GM21526 (cell line): ENCODE measurements around the gene TEX55.
"Not testable (repeated sequence)": the region's sequence is repeated elsewhere in the genome, so short reads cannot be mapped to it uniquely, and the experiment has no call there.

Source experiments
- ATAC-seq: cut with Tn5 transposase; IDR thresholded peaks from one replicate; pipeline ENCODE4 v1.9.1; 2021; ENCODE audit warnings: moderate library complexity; ENCODE audit not compliant: unreplicated experiment, low FRiP score

Gene TEX55

DNA sequence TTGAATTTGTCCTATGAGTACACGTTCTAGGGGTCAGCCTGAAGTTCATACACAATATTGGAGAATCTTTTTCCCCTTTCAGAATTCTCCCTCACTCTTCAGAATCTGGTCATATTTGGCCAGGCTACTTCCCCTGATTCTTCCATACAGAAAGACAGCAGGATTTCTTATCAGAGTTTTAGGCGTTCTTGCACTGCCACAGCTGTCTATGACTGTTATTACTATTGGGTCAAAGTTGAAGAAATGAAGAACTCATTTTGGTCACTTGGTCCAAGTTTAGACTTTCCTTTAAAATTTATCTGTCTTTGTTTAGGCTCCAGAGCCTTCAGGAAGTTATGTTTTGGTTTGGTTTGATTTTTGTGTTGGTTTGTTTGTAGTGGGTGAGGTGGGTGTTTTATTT lies 12.0 kb downstream of the TEX55 start:
- ATAC-seq: no peak

DNA sequence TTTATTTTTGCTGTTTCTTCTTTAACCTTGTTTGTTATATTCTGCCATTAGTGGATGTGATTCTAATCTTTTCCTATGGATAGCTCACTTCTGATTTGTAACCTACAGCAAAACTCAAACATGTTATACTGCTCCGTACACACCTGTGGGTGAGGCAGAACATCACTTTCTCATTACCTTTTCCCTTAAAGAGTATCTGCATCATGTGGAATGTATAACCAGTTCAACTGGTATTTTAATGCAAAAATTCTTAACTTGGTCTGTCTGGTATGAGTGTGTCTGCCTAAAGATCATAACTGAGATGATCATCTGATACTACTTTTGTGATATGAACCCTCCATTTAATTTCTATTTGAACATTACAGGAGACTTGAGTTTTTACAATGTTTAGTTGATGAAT lies 14.4 kb downstream of the TEX55 start:
- no peak for ATAC-seq

DNA sequence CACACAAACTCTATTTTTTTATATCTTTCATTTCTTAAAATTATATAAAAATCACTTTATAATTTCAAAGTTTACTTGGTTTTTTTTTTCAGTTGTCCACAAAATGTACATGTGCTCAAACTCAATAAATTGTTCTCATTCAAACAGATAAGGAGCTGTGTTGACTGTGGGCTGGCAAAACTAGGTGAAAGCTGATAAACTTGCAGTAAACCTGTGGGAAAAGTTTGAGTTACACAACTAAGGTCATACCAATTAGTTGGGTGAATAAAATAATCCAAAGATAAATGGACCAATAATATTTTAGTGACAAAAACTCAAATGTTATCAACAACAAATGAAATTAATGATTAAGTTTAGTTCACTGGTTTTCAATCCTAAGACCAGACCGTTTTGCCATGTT lies 14.8 kb downstream of the TEX55 start:
- ATAC-seq: no peak

DNA sequence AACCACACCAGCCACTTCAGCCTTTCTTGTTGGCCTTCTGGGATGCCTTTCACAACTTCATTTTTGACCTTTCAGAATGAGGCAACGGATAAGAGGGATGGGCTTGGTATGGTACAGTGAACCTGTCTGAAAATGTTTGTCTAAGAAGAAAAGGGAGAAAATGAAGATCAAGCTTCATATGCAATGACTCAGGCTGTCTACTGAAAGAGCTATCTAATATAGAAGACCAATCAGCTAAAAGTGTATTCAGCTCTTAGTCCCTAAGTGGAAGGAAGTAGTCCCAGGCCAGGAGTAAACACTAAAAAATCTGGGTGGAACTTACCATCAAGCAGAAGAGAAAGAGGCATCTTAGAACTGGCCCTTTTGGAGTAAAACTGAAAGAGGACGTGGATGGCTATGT lies 15.3 kb downstream of the TEX55 start:
- ATAC-seq: no peak

DNA sequence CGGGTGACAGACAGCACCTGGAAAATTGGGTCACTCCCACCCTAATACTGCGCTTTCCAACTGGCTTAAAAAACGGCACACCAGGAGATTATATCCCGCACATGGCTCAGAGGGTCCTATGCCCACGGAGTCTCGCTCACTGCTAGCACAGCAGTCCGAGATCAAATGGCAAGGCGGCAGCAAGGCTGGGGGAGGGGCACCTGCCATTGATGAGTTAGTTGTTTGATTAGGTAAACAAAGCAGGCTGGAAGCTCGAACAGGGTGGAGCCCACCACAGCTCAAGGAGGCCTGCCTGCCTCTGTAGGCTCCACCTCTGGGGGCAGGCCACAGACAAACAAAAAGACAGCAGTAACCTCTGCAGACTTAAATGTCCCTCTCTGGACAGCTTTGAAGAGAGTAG lies 18.8 kb downstream of the TEX55 start:
- not testable (repeated sequence) for ATAC-seq

DNA sequence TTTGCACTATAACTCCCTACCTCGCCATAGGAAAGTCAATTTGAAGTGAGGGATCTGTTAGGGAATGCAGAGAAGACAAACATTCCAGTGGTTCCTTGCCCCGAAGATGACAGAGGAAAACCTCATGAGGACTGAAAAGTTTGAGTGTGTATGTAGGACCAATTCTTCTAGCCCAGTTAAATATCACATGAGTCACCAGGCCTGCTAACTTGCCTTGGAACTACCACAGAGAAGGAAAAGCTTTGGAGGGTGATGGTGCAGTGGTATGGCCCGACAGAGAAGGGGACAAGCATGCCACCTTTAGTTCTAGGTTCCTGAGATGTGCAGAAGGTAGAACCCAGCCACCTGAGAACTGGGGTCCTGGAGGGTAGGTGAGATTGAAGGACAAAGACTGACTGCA lies 24.9 kb downstream of the TEX55 start:
- ATAC-seq: no peak

DNA sequence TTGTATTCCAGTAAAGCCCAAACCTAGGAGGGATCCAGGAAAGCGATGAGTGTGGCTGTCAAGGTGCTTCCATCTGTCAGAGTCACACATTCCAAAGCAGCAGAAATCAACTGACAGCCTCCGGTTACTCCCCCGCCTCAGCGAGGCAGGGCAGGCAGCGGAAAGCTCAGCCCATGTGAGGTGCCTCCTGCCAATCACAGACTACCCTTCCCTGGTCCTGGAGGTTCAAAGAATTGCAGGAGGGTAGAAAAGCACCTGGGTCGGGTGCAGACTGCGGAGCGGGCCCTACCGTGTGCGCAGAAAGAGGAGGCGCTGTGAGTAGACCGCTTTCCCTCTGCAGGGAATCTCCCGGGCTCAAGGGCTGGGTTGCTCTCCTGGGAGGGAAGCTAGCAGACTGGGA lies 27.4 kb downstream of the TEX55 start, which contains the start of gene UPK1B:
Gene UPK1B, plus strand, starts transcription at position 274 of the 400 bp plus-strand sequence. CDS start 13,144 bp downstream, outside the sequence.
- no peak for ATAC-seq

DNA sequence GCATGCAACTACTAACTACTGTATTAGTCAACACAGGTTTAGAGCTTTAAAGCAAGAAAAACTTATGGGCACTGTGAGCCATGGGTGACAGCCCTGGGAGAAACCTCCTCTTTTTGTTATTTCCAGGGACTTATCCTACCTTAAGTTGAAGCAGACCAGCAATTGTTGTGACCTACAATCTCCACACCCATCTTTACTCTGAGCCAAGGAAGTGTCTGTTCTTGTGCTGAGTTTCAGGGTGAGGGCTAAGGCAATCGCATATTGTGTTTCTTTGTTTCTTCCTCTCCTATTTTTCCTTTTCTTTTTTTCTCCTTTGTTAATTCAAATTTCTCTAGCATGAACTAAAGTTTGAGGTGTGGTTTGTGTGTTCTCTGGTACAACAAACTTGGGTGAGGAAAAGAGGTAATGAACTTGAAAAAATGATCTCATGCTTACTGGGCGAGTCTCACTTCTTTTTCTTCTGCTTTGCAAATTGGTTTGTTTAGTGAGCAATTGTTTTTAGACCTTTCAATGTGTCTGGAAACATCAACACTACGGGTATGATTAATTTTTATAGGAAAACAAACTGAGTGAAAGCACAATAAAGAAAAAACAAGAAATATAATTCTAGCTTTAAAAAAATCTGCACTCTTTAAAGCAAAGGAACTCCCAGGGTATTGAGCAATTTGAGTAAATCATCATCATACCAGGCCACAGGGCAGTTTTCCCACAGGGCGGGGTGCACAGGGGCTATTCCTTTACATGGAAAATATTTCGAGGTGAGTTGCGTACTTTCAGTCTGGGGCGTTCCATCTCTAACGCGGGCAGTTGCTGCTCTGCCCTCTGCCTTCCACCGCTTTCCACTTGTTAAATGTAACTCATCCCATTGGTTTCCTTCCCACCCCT lies 30.1 kb downstream of the TEX55 start:
- no peak for ATAC-seq

DNA sequence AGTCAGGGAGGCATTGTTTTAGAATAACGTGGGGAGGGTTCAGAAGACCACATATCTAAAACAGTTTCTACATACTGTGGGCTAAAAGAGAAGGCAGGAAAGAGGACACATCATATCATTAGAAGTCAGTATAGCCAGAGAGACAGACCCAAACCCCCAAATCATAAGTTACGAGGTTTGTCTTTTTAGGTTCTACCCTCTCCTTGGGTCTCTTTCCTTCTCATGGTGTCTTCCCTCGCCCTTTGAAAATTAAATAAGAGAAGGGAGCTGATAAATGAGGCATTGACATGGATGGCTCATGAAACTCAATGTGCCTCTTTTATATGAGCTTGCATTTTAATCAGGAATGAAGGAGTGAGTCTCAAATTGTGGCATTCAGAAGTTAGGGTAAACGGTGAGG lies 30.8 kb downstream of the TEX55 start:
- ATAC-seq: no peak

DNA sequence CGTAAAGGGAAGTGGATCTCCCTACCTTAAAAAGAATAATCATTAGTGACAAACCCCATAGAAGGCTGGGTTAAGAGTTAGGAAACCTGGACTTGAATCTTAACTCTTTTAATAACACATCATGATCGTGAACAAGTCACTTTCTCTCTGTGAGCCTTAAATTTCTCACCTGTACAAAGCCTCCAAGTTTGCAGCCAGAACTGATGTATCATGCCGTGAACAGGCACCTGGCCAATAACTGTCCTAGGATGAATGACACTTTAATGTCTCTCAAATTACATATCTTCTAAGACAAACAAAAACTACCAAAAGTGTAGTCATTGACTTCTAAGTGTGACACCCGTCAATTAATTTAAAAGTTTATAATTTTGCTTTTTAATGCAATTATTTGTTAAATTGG lies 31.4 kb downstream of the TEX55 start:
- no peak for ATAC-seq

DNA sequence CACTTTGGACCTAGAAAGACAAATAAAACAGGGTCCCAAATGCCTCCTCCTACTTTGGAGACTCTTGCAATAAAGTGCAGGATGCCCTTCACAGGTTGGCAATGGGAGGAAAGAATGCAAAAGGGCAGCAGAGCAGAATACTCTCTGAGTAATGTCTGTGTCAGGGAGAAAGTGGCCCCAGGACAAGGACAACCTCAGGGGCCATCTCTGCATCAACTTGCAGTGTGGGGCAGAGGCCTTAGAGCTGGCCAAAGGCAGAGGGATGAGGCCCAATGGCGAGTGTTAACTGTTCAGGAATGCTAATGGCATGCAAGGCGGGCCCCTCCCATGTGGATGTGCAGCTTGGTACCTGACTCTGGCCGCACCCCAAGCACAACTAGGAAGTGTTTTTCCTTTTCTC lies 35.8 kb downstream of the TEX55 start:
- no peak for ATAC-seq

DNA sequence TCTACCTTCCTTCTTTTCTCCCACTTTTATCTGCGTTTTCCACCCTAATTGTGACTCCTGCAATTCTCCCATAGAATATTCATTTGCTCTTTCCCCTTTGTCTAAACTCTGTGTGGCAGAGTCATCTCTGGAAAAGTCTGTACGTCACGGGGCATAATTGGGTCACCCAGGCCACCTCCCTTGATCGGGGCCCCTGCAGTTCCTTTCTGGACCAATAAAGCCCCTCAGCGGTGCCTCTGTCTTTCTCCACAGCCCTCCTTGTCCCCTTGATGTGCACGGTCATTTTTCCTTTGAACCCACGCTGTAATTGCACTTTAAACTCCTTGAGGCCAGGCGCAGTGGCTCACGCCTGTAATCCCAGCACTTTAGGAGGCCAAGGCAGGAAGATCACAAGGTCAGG lies 38.1 kb downstream of the TEX55 start:
- ATAC-seq: no peak

DNA sequence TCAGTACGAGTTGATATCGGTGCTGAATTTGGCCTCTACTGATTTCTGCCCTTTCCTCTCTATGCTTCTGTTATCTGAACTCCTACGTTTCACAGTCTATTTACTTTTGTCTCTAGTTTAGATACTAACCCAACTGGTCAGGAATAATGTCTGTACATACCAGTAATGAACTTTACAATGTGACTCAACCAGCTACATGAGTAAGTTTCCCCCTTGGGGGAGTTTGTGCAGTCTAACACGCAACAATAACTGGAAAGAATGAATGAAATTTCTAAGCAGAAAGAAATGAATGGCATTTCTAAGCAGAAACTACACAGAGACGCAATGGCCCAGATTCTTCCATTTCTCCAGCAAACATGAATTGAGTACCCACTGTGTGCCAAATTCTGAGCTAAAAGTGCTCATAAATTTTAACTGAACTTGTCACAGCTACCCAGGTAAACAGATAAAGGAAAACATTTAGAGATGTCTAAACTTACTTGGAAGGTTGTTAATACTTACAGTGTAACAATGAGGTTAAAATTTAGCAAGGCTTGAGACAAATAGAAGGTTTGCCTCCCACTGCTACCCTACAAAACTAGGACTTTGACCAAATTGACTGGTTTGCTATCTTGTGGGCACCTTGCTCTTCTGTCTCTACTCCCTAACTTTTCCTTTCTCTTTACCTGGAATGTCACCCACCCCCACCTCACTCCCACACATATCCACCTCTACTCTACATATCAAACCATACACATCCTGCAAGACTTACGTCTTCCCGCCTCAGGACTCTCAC lies 39.0 kb downstream of the TEX55 start:
- ATAC-seq: no peak

DNA sequence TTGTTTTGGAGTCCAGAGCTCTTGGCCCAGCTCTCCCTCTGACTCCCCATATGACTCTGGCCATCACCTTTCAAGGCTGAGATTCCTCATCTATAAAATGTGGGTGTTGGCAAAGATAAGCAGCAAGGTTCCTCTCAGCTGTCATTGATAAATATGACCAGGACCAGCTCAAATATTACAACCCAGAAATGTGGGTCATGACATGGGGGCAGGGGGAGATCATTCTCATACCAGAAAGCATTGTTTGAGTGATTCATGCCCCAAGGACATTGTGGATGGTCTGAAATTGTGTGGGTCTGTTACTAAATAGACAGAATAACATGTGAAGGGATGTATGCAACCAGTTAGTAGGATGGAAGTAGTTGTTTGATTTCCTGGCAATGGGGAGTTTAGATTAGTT lies 41.3 kb downstream of the TEX55 start:
- no peak for ATAC-seq

DNA sequence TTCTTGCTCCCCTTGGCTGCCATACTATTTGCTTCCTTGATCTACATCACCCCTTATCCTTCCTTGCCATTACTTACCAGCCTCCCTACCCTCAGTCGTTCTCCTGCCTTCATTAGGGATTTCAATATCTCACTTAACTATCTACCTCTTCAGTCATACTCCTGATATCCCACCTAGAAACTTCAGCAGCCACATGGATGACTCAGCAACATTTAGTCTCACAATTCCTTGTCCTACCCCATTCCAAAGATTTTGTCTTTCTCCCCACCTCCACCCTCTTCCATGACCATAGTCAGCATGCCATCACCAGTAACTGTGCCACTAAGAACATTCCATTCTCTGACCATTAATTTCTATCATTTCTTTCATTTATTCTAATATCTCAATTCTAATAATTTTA lies 45.8 kb downstream of the TEX55 start:
- ATAC-seq: no peak

DNA sequence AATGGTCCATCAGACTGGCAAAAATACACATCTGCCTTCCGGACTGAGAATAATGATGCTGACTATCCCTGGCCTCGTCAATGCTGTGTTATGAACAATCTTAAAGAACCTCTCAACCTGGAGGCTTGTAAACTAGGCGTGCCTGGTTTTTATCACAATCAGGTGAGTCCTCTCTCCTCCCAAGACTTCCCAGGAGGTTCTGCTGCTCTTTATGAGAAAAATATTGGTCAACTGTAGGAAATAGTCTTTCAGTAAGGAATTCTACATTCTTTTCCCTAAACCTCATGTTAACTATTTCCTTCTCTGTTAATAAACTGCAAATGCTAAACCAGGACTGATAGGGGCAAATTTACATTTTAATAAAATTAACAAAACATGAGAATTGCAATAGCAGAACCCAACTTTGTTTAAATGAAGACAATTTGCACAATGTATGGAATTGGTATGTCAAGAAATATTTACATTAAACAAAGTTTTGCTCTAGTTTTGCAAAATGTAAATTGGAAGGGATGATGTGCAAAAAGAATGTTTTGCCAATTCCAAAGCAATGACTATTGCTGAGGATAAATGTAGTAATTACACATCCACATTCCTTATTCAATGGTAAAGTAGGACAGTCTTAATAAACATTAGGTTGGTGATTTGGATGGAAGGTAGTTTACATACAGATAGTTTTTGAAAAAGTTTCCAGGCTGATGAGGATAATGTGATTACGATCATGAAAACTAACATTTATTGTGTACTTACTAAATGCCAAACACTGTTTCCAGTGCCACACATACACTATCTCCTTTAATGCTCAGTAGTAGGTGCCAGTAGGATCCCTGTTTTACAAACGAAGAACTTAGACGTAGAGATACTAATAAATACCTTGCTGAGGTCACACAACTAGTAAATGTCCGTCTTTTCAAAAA lies 48.5 kb downstream of the TEX55 start:
- no peak for ATAC-seq

DNA sequence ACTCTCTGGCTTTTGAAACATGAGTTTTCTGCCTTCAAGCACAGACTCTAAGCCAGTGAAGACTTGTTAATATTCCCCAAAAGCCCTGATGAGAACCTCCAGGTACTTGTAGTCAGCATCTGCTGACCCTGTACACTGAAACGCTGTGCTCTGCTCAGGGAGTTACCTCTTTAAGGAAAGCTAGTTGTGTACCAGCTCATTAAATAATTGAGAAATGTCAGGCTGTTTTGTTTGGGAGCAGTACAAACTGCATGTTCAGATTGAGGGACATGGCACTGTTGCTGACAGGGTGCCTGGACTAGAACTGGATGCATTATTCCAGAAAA lies 49.1 kb downstream of the TEX55 start:
- no peak for ATAC-seq

DNA sequence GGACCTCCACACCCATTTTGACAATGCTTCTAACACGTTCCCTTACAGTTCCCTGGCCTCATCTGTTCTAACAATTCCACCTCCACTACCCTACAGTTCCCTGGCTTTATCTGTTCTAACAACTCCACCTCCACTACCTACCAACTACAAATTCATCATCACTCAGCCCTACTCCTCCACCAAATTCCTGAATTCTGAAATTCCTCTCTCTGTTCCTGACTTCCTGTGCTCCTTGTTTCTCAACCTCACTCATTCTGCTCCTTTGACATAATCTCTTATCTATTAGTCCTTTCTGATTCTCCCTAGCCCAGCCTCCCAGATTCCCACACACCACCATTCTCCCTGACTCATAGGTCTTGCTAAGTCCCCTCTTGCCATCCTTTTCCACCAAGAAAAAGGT lies 49.9 kb downstream of the TEX55 start:
- ATAC-seq: no peak
